KMS-11 (cell line): ENCODE data around the gene CDCA8.
A peak's percentile ranks its signal among the peaks of the same experiment; 100 is the strongest.
"Not testable (repeated sequence)": the region's sequence is repeated elsewhere in the genome, so short reads cannot be mapped to it uniquely, and the experiment has no call there.

Experiments
- H2AFZ ChIP-seq: fragments of 200-600 bp; sonication (generic); 2 replicates; pipeline ENCODE4 v1.6.1; 2016; ENCODE audit warnings: antibody characterized with exemption, mixed run types, low read depth
- H3K27ac ChIP-seq: fragments of 200-600 bp; sonication (generic); 2 replicates; pipeline ENCODE4 v1.6.1; 2016; ENCODE audit warnings: mild to moderate bottlenecking, mixed run types
- H3K27me3 ChIP-seq: fragments of 200-600 bp; sonication (generic); 2 replicates; pipeline ENCODE4 v1.6.1; 2017; ENCODE audit warnings: mild to moderate bottlenecking, low read depth, mixed run types, moderate library complexity; ENCODE audit not compliant: insufficient read depth
- H3K36me3 ChIP-seq: fragments of 200-600 bp; sonication (generic); 2 replicates; pipeline ENCODE4 v1.6.1; 2017; ENCODE audit warnings: mild to moderate bottlenecking, mixed run types; ENCODE audit not compliant: insufficient read depth
- H3K4me1 ChIP-seq: fragments of 200-600 bp; sonication (generic); 2 replicates; pipeline ENCODE4 v1.6.1; 2016; ENCODE audit warnings: mild to moderate bottlenecking, low read depth, mixed run types; ENCODE audit not compliant: poor library complexity, severe bottlenecking
- H3K4me2 ChIP-seq: fragments of 200-600 bp; sonication (generic); 2 replicates; pipeline ENCODE4 v1.7.0; 2016; ENCODE audit warnings: mild to moderate bottlenecking, mixed run types
- H3K4me3 ChIP-seq: fragments of 200-600 bp; sonication (generic); IDR thresholded peaks from 2 replicates; pipeline ENCODE4 v1.6.1; 2017; ENCODE audit warnings: low read depth, low read length, mixed read lengths; ENCODE audit not compliant: insufficient read depth
- H3K79me2 ChIP-seq: fragments of 200-600 bp; sonication (generic); 2 replicates; pipeline ENCODE4 v1.6.1; 2016; ENCODE audit warnings: low read depth, mixed run types; ENCODE audit not compliant: insufficient read depth
- H3K9ac ChIP-seq: fragments of 200-600 bp; sonication (generic); 2 replicates; pipeline ENCODE4 v1.6.1; 2016; ENCODE audit warnings: mild to moderate bottlenecking, mixed run types
- H4K20me1 ChIP-seq: fragments of 200-600 bp; sonication (generic); 2 replicates; pipeline ENCODE4 v1.6.1; 2016; ENCODE audit warnings: mild to moderate bottlenecking, mixed run types; ENCODE audit not compliant: insufficient read depth
- CTCF ChIP-seq: fragments of 200-600 bp; sonication (generic); conservative IDR thresholded peaks from 2 replicates; pipeline ENCODE4 v1.6.1; 2017; ENCODE audit warnings: low read depth, mild to moderate bottlenecking, antibody characterized with exemption, low read length, moderate library complexity, mixed read lengths

Gene CDCA8

GRCh38 chr1:37677808-37678207 is 14.5 kb upstream of the CDCA8 start:
- Histone ChIP-seq H4K20me1 (no peaks in the 10 kb centered on the region), H3K79me2 (no peaks in the 10 kb centered on the region), H3K9ac (no peak overlapping the region), H3K4me1 (peaks cover 53% of the 10 kb centered on the region), H2AFZ (no peak overlapping the region), H3K27me3 (no peaks in the 10 kb centered on the region), H3K4me3 (no peak overlapping the region), H3K4me2 (no peak overlapping the region; the same call in 1 of the 2 replicates), H3K27ac (no peak overlapping the region), H3K36me3 (no peaks in the 10 kb centered on the region)
- TF ChIP-seq CTCF: no peak

GRCh38 chr1:37680933-37681332 is 11.4 kb upstream of the CDCA8 start:
- TF ChIP-seq CTCF: no peak
- H4K20me1 ChIP-seq: no peaks in the 10 kb centered on the region
- no peak overlapping the region for H2AFZ ChIP-seq
- H3K4me2 ChIP-seq: no peak overlapping the region
- H3K27me3 ChIP-seq: no peaks in the 10 kb centered on the region
- H3K36me3 ChIP-seq: no peaks in the 10 kb centered on the region
- no peak overlapping the region for H3K4me3 ChIP-seq
- H3K27ac ChIP-seq: no peak overlapping the region
- no peaks in the 10 kb centered on the region for H3K79me2 ChIP-seq
- no peak overlapping the region for H3K9ac ChIP-seq
- peaks cover 71% of the 10 kb centered on the region for H3K4me1 ChIP-seq

DNA sequence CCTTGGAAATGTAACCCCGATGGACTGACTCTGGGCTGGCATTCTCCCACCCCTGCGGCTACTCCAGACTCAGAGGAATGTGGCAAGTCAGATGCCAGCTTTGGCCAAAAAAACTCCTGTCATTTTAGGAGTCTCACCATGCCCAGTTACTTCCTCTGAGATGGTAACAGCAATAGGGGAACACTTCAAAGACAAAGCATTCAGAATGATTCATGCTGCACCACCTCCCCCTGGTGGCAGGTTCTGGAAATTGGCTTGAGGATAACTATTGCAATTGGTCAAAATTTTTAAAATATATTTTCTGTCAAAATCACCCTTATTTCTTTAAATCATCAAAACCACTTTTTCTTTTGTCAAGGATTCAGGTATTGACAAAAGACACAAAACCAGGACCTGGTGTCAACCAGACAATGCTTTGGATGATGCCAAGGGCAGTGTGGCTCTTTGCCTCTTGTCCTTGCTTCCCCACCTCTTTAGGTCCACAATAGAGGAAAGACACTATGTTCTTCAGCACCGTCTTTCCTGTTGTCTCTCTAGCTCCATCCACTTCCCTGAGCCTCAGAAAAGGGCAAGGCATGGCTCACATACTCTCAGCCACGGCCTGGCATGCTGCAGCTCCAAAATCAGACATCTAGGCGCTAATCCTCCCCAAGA is 9.9 kb upstream of the CDCA8 start:
- peak; percentile 97 for TF ChIP-seq CTCF
- Histone ChIP-seq H4K20me1 (no peaks in the 10 kb centered on the region), H3K4me3 (no peak overlapping the region), H3K27ac (no peak overlapping the region), H3K36me3 (no peaks in the 10 kb centered on the region), H3K27me3 (no peaks in the 10 kb centered on the region), H3K4me2 (no peak overlapping the region; the same call in 1 of the 2 replicates), H2AFZ (no peak overlapping the region), H3K9ac (no peak overlapping the region), H3K4me1 (peaks cover 59% of the 10 kb centered on the region), H3K79me2 (no peaks in the 10 kb centered on the region; the same call in 1 of the 2 replicates)

- H3K4me3 ChIP-seq, H3K9ac ChIP-seq, H3K27me3 ChIP-seq, H3K36me3 ChIP-seq, H2AFZ ChIP-seq, H4K20me1 ChIP-seq: not testable (repeated sequence)
- H3K27ac ChIP-seq: peak overlapping the region; percentile 69
- peaks cover 16% of the 10 kb centered on the region for H3K79me2 ChIP-seq
- peak overlapping the region; percentile 92 for H3K4me2 ChIP-seq
- peaks cover 60% of the 10 kb centered on the region for H3K4me1 ChIP-seq
Measured at GRCh38 chr1:37684182-37684581, 8.1 kb upstream of the CDCA8 start.

- no peaks in the 10 kb centered on the region for H4K20me1 ChIP-seq
- no peak overlapping the region for H2AFZ ChIP-seq
- H3K4me3 ChIP-seq: no peak overlapping the region
- peaks cover 61% of the 10 kb centered on the region for H3K4me1 ChIP-seq
- no peak for TF ChIP-seq CTCF
- no peak overlapping the region for H3K27ac ChIP-seq
- no peaks in the 10 kb centered on the region for H3K27me3 ChIP-seq
- H3K4me2 ChIP-seq: no peak overlapping the region
- H3K79me2 ChIP-seq: peaks cover 20% of the 10 kb centered on the region
- no peaks in the 10 kb centered on the region for H3K36me3 ChIP-seq
- H3K9ac ChIP-seq: no peak overlapping the region
Measured at GRCh38 chr1:37685722-37686121, 6.6 kb upstream of the CDCA8 start.

- H3K27ac ChIP-seq, H3K36me3 ChIP-seq: not testable (repeated sequence)
- H3K79me2 ChIP-seq: peaks cover 23% of the 10 kb centered on the region
Measured at GRCh38 chr1:37687764-37688163, 4.6 kb upstream of the CDCA8 start.

More at GRCh38 chr1:37687764-37688163, 4.6 kb upstream of the CDCA8 start:
- H3K9ac ChIP-seq, H3K27me3 ChIP-seq, H3K4me3 ChIP-seq, H4K20me1 ChIP-seq, H3K4me2 ChIP-seq, H2AFZ ChIP-seq: not testable (repeated sequence)
- H3K4me1 ChIP-seq: peaks cover 48% of the 10 kb centered on the region
